ES-I3 (cell line): Measurements from ENCODE around the gene ARHGEF19.

Experiments used
- H3K36me3 ChIP-seq: 2 replicates; pipeline ENCODE4 v1.6.1; 2013; ENCODE audit warnings: mild to moderate bottlenecking, low read length, control low read depth, moderate library complexity; ENCODE audit not compliant: insufficient read depth
- H3K4me1 ChIP-seq: 2 replicates; pipeline ENCODE4 v1.6.1; 2013; ENCODE audit warnings: mild to moderate bottlenecking, control low read depth, low read length; ENCODE audit not compliant: insufficient read depth
- H3K9ac ChIP-seq: 2 replicates; pipeline ENCODE4 v1.6.1; 2013; ENCODE audit warnings: low read depth, mild to moderate bottlenecking, low read length, moderate library complexity
- H3K9me3 ChIP-seq: 2 replicates; pipeline ENCODE4 v1.6.1; 2013; ENCODE audit warnings: mild to moderate bottlenecking, low read length, moderate library complexity; ENCODE audit not compliant: control insufficient read depth, insufficient read depth

ARHGEF19 gene

DNA sequence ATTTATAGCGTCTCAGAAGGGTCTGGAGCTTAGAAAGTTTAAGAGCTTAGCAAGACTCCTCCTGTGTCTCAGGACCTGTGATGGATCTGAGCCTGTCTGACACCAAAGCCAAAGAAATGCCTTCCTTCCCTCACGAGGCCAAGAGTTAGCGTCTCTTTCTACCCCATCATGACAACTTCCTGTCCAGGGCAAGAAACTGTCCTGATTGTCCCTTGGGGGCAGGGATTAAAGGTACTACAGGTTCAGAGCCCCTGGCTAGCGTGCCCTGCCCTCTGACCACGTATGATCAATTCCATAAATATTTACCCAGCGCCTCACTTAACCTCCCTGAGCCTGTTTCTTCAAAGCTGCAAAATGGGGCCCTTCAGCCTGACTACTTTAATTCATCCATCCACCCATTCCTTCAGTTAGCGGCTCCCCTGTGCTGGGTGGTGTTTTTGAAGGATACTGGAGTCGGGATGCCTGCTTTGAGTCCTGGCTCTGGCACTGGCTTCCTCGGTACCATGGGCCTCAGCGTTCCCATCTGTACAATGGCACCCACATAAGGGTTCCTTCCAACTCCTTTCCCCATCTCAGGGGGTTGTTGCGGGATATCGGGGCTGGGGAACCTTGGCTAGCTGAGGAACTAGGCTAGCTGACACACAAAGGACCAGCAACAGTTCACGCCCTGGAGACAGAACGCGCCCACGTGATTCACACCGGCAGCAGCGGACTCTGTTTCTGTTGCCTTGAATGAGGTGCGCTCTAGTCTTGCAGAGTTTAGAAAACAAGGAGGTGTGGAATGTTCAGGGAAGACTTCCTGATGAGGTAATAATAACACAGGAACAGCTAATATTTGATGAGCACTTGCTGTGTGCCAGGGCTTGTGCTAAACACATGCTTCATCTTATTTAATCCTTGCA, 33.6 kb downstream of the ARHGEF19 start:
- Histone ChIP-seq H3K36me3 (no peaks in the 10 kb centered on the region), H3K9me3 (no peaks in the 10 kb centered on the region), H3K9ac (no peak overlapping the region), H3K4me1 (peaks cover 16% of the 10 kb centered on the region)

DNA sequence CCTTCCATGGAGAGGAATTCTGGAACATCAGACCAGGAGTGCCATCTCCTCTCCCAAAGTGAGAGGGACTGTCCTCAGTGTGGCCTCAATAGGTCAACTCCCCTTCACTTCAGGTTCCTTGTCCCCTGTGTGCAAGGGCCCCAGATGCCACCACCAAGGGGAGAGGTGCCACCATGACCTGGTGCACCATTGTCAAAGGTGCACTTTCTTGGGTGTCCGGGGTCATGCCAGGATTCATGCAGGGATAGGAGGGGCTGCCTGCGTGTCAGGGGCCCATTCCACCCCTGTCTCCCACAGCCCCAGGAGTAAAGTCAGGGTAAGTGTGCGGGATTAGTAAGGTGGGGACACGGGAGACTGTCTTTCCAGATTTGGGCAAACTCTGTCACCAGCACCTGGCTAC, 35.1 kb downstream of the ARHGEF19 start:
- Histone ChIP-seq H3K36me3 (no peaks in the 10 kb centered on the region), H3K4me1 (peaks cover 17% of the 10 kb centered on the region), H3K9ac (no peak overlapping the region), H3K9me3 (no peaks in the 10 kb centered on the region)

- Histone ChIP-seq H3K9ac (no peak overlapping the region), H3K4me1 (peaks cover 11% of the 10 kb centered on the region), H3K36me3 (no peaks in the 10 kb centered on the region), H3K9me3 (no peaks in the 10 kb centered on the region)
These were observed 35.8 kb downstream of the ARHGEF19 start for GRCh38 chr1:16176653-16177052.

GRCh38 chr1:16175610-16176553, 36.6 kb downstream of the ARHGEF19 start:
- H3K4me1 ChIP-seq = peaks cover 4% of the 10 kb centered on the region; the same call in 1 of the 2 replicates
- H3K9ac ChIP-seq = no peak overlapping the region
- H3K9me3 ChIP-seq = no peaks in the 10 kb centered on the region
- no peaks in the 10 kb centered on the region for H3K36me3 ChIP-seq

- H3K9me3 ChIP-seq = no peaks in the 10 kb centered on the region
- peaks cover 4% of the 10 kb centered on the region; the same call in 1 of the 2 replicates for H3K4me1 ChIP-seq
- H3K9ac ChIP-seq = no peak overlapping the region
These were observed 37.4 kb downstream of the ARHGEF19 start for GRCh38 chr1:16174886-16175598.

DNA sequence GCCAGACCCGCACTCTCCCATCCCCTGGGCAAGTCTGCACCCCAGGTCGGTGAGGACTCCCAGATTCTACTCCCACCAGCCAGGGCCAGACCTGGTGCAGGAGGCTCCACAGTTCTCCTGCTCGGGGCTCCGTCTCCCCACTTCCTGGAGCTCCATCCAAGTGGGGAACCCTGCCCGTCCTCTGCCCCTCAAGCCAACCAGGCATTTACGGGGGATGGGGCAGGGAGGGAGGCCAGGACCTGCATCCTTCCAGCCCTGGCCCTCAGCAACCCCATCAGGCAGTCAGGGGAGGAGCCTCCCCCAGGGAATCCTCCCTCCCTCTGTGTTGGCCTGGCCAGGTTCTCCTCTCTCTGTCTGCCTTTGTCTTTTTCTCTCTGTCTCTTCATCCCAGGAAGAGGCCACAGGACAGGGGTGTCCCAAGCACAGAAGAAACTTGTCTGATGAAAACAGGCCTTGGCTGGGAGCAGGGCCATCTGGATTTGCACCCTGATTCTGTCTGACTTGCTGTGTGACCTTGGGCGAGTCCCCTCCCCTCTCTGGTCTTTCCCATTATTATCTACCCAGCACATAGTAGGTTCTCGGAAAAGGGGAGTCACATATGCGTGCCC, 38.1 kb downstream of the ARHGEF19 start:
- Histone ChIP-seq H3K9ac (no peak overlapping the region), H3K9me3 (no peaks in the 10 kb centered on the region), H3K36me3 (no peaks in the 10 kb centered on the region), H3K4me1 (peaks cover 4% of the 10 kb centered on the region; the same call in 1 of the 2 replicates)

More at GRCh38 chr1:16174886-16175598, 37.4 kb downstream of the ARHGEF19 start:
- no peaks in the 10 kb centered on the region for H3K36me3 ChIP-seq

- Histone ChIP-seq H3K4me1 (peaks cover 10% of the 10 kb centered on the region), H3K36me3 (no peaks in the 10 kb centered on the region), H3K9ac (no peak overlapping the region), H3K9me3 (no peaks in the 10 kb centered on the region)
These were observed 38.8 kb downstream of the ARHGEF19 start for GRCh38 chr1:16173447-16174260.

DNA sequence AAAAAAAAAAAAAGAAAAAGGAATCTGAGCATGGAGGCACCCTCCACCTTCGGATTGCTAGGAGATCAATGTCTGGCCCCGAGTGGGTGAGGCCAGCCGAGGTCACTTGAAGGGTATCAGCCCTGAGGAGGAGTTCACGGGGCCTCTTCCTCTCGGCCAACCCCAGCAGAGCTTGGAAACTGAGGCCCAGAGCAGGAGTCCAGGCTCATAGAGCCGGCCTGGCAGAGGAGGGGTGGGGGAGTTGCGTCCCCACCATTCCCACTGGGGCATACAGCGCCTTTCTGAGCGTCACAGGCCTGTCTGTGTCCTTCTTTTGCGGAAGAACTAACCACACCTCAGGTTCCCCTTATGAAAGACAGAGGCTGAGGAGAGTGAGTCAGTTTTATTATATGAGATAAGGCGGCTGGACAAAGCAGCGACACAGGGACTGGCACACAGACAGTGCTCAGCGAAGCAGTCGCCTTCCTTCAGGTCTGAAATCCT, 39.4 kb downstream of the ARHGEF19 start:
- Histone ChIP-seq H3K4me1 (peaks cover 12% of the 10 kb centered on the region), H3K36me3 (no peaks in the 10 kb centered on the region), H3K9me3 (no peaks in the 10 kb centered on the region), H3K9ac (no peak overlapping the region)

DNA sequence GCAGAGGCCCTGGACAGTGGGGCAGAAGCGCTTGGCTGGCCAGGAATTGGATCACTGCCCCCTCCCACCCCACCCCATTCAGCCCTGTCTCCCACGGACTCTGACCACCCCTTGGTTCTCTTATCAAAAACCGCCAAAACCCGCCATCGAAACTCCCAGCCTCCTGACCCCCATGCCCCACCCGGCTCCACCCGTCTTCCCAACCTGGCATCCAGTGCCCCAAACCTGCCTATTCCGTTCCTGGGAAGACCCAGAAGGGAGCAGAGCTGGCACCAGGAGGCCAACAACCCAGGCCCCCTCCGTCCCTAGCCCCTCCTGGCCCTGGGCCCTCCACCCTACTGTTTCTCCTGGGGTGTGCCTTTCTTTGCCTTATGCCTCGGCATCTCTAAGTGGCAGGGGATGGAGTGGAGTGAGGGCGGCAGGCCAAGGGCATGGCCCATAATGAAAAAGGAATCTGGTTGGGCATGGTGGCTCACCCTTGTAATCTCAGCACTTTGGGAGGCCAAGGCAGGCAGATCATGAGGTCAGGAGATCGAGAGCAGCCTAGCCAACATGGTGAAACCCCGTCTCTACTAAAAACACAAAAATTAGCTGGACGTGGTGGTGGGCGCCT, 40.1 kb downstream of the ARHGEF19 start:
- Histone ChIP-seq H3K9me3 (no peaks in the 10 kb centered on the region), H3K9ac (no peak overlapping the region), H3K4me1 (peaks cover 12% of the 10 kb centered on the region), H3K36me3 (no peaks in the 10 kb centered on the region)

DNA sequence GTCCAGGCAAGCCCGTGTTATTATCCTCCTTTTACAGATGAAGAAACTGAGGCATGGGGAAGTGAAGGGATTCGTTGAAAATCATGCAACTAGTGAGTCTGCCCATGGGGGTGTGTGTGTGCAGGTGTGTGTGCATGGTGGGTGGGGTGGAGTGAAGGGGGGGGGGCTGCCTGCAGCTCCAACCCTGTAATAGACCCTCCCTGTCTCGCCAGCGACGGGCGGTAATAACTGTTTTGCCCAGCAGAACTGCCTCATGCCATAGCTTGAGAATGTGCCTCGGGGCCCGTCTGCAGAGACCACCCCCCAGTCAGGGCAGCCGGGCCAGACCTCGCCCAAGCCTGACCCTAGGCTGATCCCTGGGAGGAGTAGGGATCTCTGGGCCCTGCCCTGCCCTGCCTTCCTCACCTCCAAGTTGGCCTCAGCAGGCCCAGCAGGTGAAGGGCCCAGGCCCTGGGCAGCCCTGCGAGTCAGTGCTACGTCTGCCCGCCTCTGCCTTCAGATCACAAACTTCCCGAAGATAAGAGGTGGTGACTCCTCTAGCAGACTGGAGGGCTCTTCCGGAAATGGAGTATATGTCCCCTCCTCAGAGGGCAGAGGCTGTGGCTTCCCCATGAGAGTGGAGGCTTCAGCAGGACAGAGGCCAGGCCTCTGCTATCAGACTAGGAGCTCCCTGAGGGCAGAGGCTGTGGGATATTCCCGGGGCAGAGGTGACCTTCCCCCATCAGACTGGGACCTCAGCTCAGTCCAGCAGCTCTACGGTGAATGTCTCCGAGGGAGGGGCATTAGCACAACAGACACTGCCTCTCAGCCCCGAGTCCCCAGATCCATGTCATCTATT, 40.9 kb downstream of the ARHGEF19 start:
- Histone ChIP-seq H3K4me1 (peaks cover 12% of the 10 kb centered on the region), H3K36me3 (no peaks in the 10 kb centered on the region), H3K9ac (no peak overlapping the region), H3K9me3 (no peaks in the 10 kb centered on the region)

DNA sequence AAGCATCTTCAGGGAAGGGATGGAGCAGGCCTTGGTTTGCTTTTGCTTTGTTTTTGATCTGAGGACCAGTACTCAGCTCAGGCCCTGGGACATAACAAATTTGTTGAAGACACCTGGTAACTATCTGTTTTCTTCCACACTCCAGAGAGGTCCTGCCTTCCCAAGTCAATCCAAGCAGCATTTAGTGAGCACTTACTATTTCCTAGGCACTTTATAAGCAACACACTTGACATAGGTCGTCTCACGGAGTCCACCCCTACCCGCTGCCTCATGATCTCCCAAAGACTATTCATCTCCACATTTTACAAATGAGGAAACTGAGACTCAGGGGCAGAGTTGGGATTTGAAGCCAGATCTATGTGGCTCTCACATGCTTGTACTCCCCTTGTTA, 42.2 kb downstream of the ARHGEF19 start:
- no peaks in the 10 kb centered on the region for H3K36me3 ChIP-seq
- H3K9me3 ChIP-seq = no peaks in the 10 kb centered on the region
- peaks cover 17% of the 10 kb centered on the region for H3K4me1 ChIP-seq
- no peak overlapping the region for H3K9ac ChIP-seq
